SU-DHL-6 (cell line): ENCODE results near the gene DDAH2.

Source experiments
- H2AFZ ChIP-seq: fragments of 200-600 bp; sonication (generic); 2 replicates; pipeline ENCODE4 v1.6.1; 2014; ENCODE audit warnings: low read depth, mild to moderate bottlenecking, moderate library complexity, mixed read lengths, antibody characterized with exemption, low read length; ENCODE audit not compliant: severe bottlenecking
- H3F3A ChIP-seq: fragments of 200-600 bp; shearing (Covaris generic); 2 replicates; pipeline ENCODE4 v1.6.0; 2016; ENCODE audit warnings: antibody characterized with exemption, mild to moderate bottlenecking; ENCODE audit not compliant: insufficient read depth
- H3K27ac ChIP-seq: fragments of 200-600 bp; sonication (generic); 2 replicates; pipeline ENCODE4 v1.5.1; 2016; ENCODE audit warnings: low read depth, mild to moderate bottlenecking, low read length, moderate library complexity, mixed read lengths
- H3K27me3 ChIP-seq: fragments of 200-600 bp; sonication (generic), shearing (Covaris generic); 2 replicates; pipeline ENCODE4 v1.6.0; 2014; ENCODE audit warnings: mild to moderate bottlenecking, low read length
- H3K36me3 ChIP-seq: fragments of 200-600 bp; sonication (generic); 2 replicates; pipeline ENCODE4 v1.6.1; 2014; ENCODE audit warnings: mild to moderate bottlenecking, low read length, mixed read lengths
- H3K4me2 ChIP-seq: fragments of 300-600, 200-600 bp; shearing (Covaris generic), sonication (generic); 2 replicates; pipeline ENCODE4 v1.6.0; 2014; ENCODE audit warnings: low read length, low read depth, mild to moderate bottlenecking; ENCODE audit not compliant: poor library complexity, severe bottlenecking
- H3K4me3 ChIP-seq: fragments of 200-600 bp; sonication (generic); 2 replicates; pipeline ENCODE4 v1.5.1; 2014; ENCODE audit warnings: antibody characterized with exemption, low read length, mild to moderate bottlenecking, mixed read lengths; ENCODE audit not compliant: insufficient read depth, poor library complexity, severe bottlenecking
- H3K79me2 ChIP-seq: fragments of 200-600 bp; sonication (generic); 2 replicates; pipeline ENCODE4 v1.6.1; 2014; ENCODE audit warnings: mild to moderate bottlenecking, low read length, moderate library complexity; ENCODE audit not compliant: insufficient read depth
- H3K9ac ChIP-seq: fragments of 200-600 bp; sonication (generic); 2 replicates; pipeline ENCODE4 v1.7.0; 2014; ENCODE audit warnings: mild to moderate bottlenecking, low read length
- H3K9me2 ChIP-seq: fragments of 200-600 bp; sonication (generic); replicated peaks from 2 replicates; pipeline ENCODE4 v1.6.1; 2014; ENCODE audit warnings: low read length; ENCODE audit not compliant: insufficient read depth
- H3K9me3 ChIP-seq: fragments of 200-600 bp; sonication (generic); 2 replicates; pipeline ENCODE4 v1.6.1; 2014; ENCODE audit warnings: low read length, mixed read lengths; ENCODE audit not compliant: insufficient read depth
- H4K20me1 ChIP-seq: fragments of 200-600 bp; sonication (generic); 2 replicates; pipeline ENCODE4 v1.6.1; 2014; ENCODE audit warnings: low read depth, mild to moderate bottlenecking, antibody characterized with exemption, low read length, moderate library complexity, mixed read lengths
- CTCF ChIP-seq: fragments of 200-600 bp; sonication (generic); IDR thresholded peaks from one replicate; pipeline ENCODE4 v1.5.1; 2017; ENCODE audit warnings: antibody characterized with exemption, mild to moderate bottlenecking, low read length, moderate library complexity; ENCODE audit not compliant: insufficient read depth, poor library complexity, severe bottlenecking
- EZH2phosphoT487 ChIP-seq: fragments of 200-600 bp; sonication (generic), shearing (Covaris generic); conservative IDR thresholded peaks from 2 replicates; pipeline ENCODE4 v1.6.1; 2018; ENCODE audit warnings: mild to moderate bottlenecking, antibody characterized with exemption, low read length, moderate library complexity, mixed read lengths

Gene DDAH2

GRCh38 chr6:31702819-31703716, 26.0 kb downstream of the DDAH2 start, which contains the start of gene ABHD16A:
Gene ABHD16A (minus strand): TSS chr6:31703324. CDS start chr6:31703281, 43 bp downstream.
- TF ChIP-seq CTCF: no peak
- TF ChIP-seq EZH2phosphoT487: no peak
- peaks cover 7% of the 10 kb centered on the region for H3F3A ChIP-seq
- H3K27me3 ChIP-seq: no peaks in the 10 kb centered on the region
- peak within 1 kb of the TSS; percentile 80 for H3K9ac ChIP-seq
- no peaks in the 10 kb centered on the region for H4K20me1 ChIP-seq
- peak within 1 kb of the TSS; percentile 75 for H3K27ac ChIP-seq
- peak within 1 kb of the TSS; percentile 71 for H2AFZ ChIP-seq
- H3K4me2 ChIP-seq: peak within 1 kb of the TSS; percentile 84
- peak within 1 kb of the TSS; percentile 82 for H3K4me3 ChIP-seq
- no peaks in the 10 kb centered on the region for H3K9me2 ChIP-seq
- H3K36me3 ChIP-seq: 0 out of 2 replicates have a peak, but pooled peaks cover 2% of the 10 kb centered on the region
- H3K79me2 ChIP-seq: peaks cover 26% of the 10 kb centered on the region
- H3K9me3 ChIP-seq: no peaks in the 10 kb centered on the region

- TF ChIP-seq CTCF (no peak), EZH2phosphoT487 (no peak)
- Histone ChIP-seq H3F3A (peaks cover 13% of the 10 kb centered on the region), H3K27me3 (no peaks in the 10 kb centered on the region), H2AFZ (peak overlapping the region; percentile 71), H3K9me3 (no peaks in the 10 kb centered on the region), H3K4me3 (peak overlapping the region; percentile 82), H3K9ac (peak overlapping the region; percentile 80), H4K20me1 (no peaks in the 10 kb centered on the region), H3K4me2 (peak overlapping the region; percentile 84), H3K36me3 (0 out of 2 replicates have a peak, but pooled peaks cover 2% of the 10 kb centered on the region), H3K79me2 (peaks cover 26% of the 10 kb centered on the region), H3K27ac (peak overlapping the region; percentile 75), H3K9me2 (no peaks in the 10 kb centered on the region)
Measured at GRCh38 chr6:31702405-31702818, 26.7 kb downstream of the DDAH2 start.

- TF ChIP-seq EZH2phosphoT487: no peak
- no peak for TF ChIP-seq CTCF
- Histone ChIP-seq H3K79me2 (peaks cover 26% of the 10 kb centered on the region), H2AFZ (peak overlapping the region; percentile 71), H3K27me3 (no peaks in the 10 kb centered on the region), H3K4me3 (peak overlapping the region; percentile 82), H4K20me1 (no peaks in the 10 kb centered on the region), H3K9me3 (no peaks in the 10 kb centered on the region), H3K9me2 (no peaks in the 10 kb centered on the region), H3K36me3 (0 out of 2 replicates have a peak, but pooled peaks cover 2% of the 10 kb centered on the region), H3K4me2 (peak overlapping the region; percentile 84), H3F3A (peaks cover 13% of the 10 kb centered on the region), H3K9ac (peak overlapping the region; percentile 80), H3K27ac (peak overlapping the region; percentile 75; the same call in 1 of the 2 replicates)
Measured at GRCh38 chr6:31701666-31702404, 27.3 kb downstream of the DDAH2 start.
